Measurements from ENCODE around the gene GINS2. TPM values are rescaled to one million over a fixed set of nuclear protein-coding genes. Genes with fewer than 3 reads are reported as not detected.

GINS2 gene
- total RNA-seq, 1 donor from 2014 or later, result 0.25 TPM

DNA sequence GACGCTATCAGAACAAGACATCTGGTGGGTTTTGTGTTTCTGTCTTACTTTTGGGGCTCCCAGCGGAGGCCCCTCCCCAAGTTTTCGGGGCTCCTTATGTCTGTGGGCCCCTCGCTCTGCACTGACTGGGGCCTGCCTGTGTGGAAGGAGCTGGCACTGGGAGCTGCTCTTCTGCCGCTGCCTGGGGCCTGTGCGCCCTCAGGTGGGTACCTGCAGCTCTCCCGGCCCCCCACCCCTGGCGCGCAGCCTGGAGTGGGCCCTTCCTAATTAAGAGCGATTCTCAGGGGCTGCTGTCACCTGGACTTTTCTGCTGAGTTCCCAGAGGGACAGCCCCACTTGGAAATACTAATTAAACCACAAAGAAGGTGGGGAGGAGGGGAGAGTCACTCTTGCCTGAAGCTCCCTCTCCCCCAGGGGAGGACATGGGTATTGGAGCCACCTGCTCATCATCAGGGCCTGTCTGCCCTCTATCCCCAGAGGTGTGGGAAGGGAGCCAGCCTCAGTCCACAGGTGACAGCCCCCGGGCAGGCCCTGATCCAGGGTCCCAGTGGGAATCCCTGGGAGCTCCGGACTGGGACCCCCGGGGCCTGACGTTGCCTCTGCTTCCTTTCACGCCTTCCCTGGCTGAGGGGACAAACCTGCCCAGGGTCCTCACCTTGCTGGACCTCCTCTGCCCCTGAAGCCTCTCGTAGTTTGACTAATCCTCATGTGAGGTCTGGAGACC lies 39.2 kb downstream of the GINS2 start:
- no peak overlapping the region for H3K27ac ChIP-seq

DNA sequence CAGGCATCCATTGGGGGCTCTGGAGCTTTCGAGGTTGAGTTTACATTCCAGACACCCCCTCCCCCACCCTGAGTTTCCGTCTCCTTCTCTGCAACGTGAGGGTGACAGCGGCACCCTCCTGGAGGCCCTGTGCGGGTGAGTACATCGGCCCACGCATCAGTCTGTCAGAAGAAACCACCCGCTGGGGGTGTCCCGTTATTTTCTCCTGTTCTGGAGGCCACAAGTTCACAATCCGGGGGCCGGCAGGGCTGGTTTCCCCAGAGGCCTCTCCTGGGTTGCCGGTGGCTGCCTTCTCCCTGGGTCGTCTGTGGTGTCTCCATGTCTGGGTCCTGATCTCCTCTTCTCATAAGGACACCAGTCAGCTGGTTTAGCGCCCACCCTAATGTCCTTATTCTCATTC lies 39.9 kb downstream of the GINS2 start:
- intact Hi-C loops (cut with DNase I), result no loop called here
- TF ChIP-seq, protein P1, sequence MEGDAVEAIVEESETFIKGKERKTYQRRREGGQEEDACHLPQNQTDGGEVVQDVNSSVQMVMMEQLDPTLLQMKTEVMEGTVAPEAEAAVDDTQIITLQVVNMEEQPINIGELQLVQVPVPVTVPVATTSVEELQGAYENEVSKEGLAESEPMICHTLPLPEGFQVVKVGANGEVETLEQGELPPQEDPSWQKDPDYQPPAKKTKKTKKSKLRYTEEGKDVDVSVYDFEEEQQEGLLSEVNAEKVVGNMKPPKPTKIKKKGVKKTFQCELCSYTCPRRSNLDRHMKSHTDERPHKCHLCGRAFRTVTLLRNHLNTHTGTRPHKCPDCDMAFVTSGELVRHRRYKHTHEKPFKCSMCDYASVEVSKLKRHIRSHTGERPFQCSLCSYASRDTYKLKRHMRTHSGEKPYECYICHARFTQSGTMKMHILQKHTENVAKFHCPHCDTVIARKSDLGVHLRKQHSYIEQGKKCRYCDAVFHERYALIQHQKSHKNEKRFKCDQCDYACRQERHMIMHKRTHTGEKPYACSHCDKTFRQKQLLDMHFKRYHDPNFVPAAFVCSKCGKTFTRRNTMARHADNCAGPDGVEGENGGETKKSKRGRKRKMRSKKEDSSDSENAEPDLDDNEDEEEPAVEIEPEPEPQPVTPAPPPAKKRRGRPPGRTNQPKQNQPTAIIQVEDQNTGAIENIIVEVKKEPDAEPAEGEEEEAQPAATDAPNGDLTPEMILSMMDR (IDR thresholded peaks at IDR 0.05), result no peak
- no peak for TF ChIP-seq POLR2AphosphoS5 (IDR thresholded peaks at IDR 0.05; ENCODE audit: insufficient read depth in 1 of 2, low read depth in 1 of 2)
- no peak for TF ChIP-seq POLR2A (IDR thresholded peaks at IDR 0.05)
- DNase-seq (ENCODE audit: extremely low spot score in 2 of 2), result no peak
- Histone ChIP-seq H3K4me1 (peaks cover 45% of the 10 kb centered on the region), H3K27ac (no peak overlapping the region), H3K27me3 (no peaks in the 10 kb centered on the region), H3K9me3 (no peaks in the 10 kb centered on the region), H3K4me3 (no peak overlapping the region), H3K36me3 (no peaks in the 10 kb centered on the region)

More for the DNA sequence above, 39.2 kb downstream of the GINS2 start:
- Histone ChIP-seq H3K4me3 (no peak overlapping the region), H3K4me1 (peaks cover 53% of the 10 kb centered on the region), H3K36me3 (peaks cover 0 to 3% of the 10 kb centered on the region in 2 donors), H3K27me3 (no peaks in the 10 kb centered on the region), H3K9me3 (no peaks in the 10 kb centered on the region)
- TF ChIP-seq, protein P1 (IDR thresholded peaks at IDR 0.05), result no peak
- TF ChIP-seq POLR2AphosphoS5 (IDR thresholded peaks at IDR 0.05; ENCODE audit: insufficient read depth in 1 of 2, low read depth in 1 of 2), result no peak
- TF ChIP-seq POLR2A (IDR thresholded peaks at IDR 0.05), result no peak
- intact Hi-C loops (cut with DNase I), result no loop called here
- DNase-seq (ENCODE audit: extremely low spot score in 2 of 2), result no peak

DNA sequence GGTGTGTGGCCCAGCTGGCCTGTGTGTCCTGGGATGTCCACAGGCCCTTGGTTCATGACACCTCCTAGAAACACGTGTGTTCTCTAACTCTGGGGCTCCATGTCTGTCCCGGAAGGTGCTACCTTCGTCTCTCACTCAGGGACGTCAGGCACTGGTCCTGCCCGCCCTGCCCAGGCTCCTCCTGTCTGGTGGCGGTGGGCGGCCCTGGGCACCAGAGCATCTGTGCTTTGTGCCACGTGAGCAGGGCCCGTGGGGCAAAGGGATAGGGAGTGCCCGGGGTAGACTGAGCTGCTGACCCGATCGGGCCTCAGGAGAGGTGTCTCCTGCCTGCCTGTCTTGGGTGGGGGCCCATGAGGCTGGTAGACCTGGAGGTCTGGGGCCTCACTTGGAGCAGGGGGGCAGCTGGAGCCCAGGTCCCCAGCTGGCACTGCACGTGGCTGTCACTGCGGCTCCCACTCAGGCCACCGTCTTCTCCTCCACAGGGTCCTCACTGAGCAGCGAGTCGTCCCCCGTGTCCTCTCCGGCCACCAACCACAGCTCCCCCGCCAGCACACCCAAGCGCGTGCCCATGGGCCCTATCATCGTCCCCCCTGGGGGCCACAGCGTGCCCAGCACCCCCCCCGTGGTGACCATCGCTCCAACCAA lies 40.6 kb downstream of the GINS2 start:
- TF ChIP-seq POLR2A (IDR thresholded peaks at IDR 0.05), result no peak
- no peak for TF ChIP-seq POLR2AphosphoS5 (IDR thresholded peaks at IDR 0.05; ENCODE audit: insufficient read depth in 1 of 2, low read depth in 1 of 2)
- H3K4me3 ChIP-seq, result no peak overlapping the region
- no peaks in the 10 kb centered on the region for H3K27me3 ChIP-seq
- peaks cover 39% of the 10 kb centered on the region for H3K4me1 ChIP-seq
- no peak overlapping the region for H3K27ac ChIP-seq
- no peaks in the 10 kb centered on the region for H3K9me3 ChIP-seq
- DNase-seq (ENCODE audit: extremely low spot score in 2 of 2), result no peak
- intact Hi-C loops (cut with DNase I), result no loop called here
- H3K36me3 ChIP-seq, result no peaks in the 10 kb centered on the region

DNA sequence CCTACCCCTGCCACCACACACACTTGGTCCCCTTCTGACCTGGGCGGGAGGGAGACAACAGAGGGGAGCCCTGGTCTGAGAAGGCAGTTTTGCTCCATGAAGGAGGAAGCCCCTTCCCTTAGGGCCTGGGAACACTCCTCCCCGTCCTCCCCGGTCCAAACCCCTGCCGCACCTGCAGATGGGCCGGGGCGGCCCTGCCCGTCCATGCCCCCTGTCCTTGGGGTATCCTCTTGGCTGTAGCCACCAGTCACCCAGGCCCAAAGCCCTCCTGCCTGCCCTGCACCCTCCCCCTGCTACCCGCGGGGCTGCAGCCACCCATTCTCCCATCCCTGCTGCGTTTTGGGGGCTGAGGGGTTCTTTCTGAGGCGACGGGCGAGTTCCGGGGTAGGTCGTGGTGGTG lies 41.8 kb downstream of the GINS2 start:
- H3K4me1 ChIP-seq, result peaks cover 29% of the 10 kb centered on the region
- H3K27me3 ChIP-seq, result no peaks in the 10 kb centered on the region
- DNase-seq (ENCODE audit: extremely low spot score in 2 of 2), result no peak
- H3K4me3 ChIP-seq, result no peak overlapping the region
- TF ChIP-seq, protein P1 (IDR thresholded peaks at IDR 0.05), result no peak
- TF ChIP-seq POLR2A (IDR thresholded peaks at IDR 0.05) (no peak), POLR2AphosphoS5 (IDR thresholded peaks at IDR 0.05; ENCODE audit: insufficient read depth in 1 of 2, low read depth in 1 of 2) (no peak)
- no peaks in the 10 kb centered on the region for H3K36me3 ChIP-seq
- H3K9me3 ChIP-seq, result no peaks in the 10 kb centered on the region
- intact Hi-C loops (cut with DNase I), result no loop called here
- H3K27ac ChIP-seq, result no peak overlapping the region

DNA sequence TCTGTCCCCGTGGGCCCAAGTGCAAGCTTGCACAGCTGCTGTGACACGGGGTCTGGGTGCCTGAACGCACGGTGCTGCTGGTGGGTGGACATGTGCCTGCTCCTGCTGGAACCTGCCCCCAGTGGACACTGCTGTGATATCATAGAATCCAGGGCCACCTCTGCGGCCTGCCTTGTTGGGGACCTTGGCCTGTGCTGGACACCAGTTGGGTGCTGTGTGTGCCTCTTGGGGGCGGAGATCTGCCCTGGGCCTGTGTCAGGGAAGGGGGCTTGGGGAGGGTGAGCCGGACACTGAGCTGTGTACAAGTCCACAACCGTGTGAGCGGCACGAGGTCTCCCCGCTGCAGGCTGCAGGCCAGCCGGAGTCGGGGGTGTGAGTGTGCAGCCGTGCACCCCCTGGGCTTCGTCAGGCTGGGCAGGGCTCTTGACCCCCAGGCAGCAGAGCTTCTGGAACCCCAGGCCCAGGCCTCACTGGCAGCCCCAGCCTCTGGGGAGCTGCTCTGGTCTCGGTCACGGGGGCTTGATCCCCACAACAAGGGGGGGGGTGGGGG lies 42.3 kb downstream of the GINS2 start:
- Histone ChIP-seq H3K36me3 (no peaks in the 10 kb centered on the region), H3K9me3 (no peaks in the 10 kb centered on the region), H3K27me3 (no peaks in the 10 kb centered on the region), H3K4me3 (no peak overlapping the region), H3K27ac (no peak overlapping the region), H3K4me1 (peaks cover 28% of the 10 kb centered on the region)
- no peak for DNase-seq (ENCODE audit: extremely low spot score in 2 of 2)
- TF ChIP-seq POLR2AphosphoS5 (IDR thresholded peaks at IDR 0.05; ENCODE audit: insufficient read depth in 1 of 2, low read depth in 1 of 2) (no peak), POLR2A (IDR thresholded peaks at IDR 0.05) (no peak)
- TF ChIP-seq, protein P1 (IDR thresholded peaks at IDR 0.05), result no peak
- intact Hi-C loops (cut with DNase I), result no loop called here

All from vagina (tissue), 2 donors.